ENCODE results near the gene MRTO4. TPM values are rescaled to one million over a fixed set of nuclear protein-coding genes. Genes with fewer than 3 reads are reported as not detected.

The MRTO4 gene
- total and polyA plus RNA-seq, 7 experiments from 2014 or later: 17.1 to 42.3 (median 22.5) TPM

GRCh38 chr1:19205845-19206244, 45.8 kb upstream of the MRTO4 start:
- POLR2A ChIA-PET: interaction anchor here (0.9 to 1.6 kb wide), 3 partner anchors 8 to 26 kb away, joined by 3 to 5 read pairs (median 4); no protein-coding TSS in a partner anchor
- H3K27ac ChIP-seq (ENCODE audit: low read depth, low read length): no peak overlapping the region

GRCh38 chr1:19206947-19207346, 44.7 kb upstream of the MRTO4 start:
- POLR2A ChIA-PET: interaction anchor here (1.1 to 1.6 kb wide), 2 partner anchors 15 to 390 kb away, joined by 4 read pairs; a partner anchor contains a TSS
- no peaks in the 10 kb centered on the region for H3K9me3 ChIP-seq (ENCODE audit: control insufficient read depth in 2 of 3, low read length in 3 of 3)
- DNase-seq (no peak), ATAC-seq (no peak)
- Mint-ChIP-seq H3K27ac (peak overlapping the region in 2 of 9 donors; percentile 3 to 14), H3K27me3 (peaks cover 0 to 2% (median 0%) of the 10 kb centered on the region in 5 donors), H3K36me3 (peaks cover 0 to 12% (median 0%) of the 10 kb centered on the region in 5 donors), H3K9me3 (no peaks in the 10 kb centered on the region), H3K4me3 (peak overlapping the region in 9 of 10 donors; percentile 4 to 60 (median 37)), H3K4me1 (peaks cover 49 to 96% (median 85%) of the 10 kb centered on the region in 7 donors)
- CTCF ChIA-PET: no interaction called here
- H3K27ac ChIP-seq (ENCODE audit: low read depth, low read length): no peak overlapping the region
- peaks cover 24 to 47% of the 10 kb centered on the region in 2 donors for H3K4me1 ChIP-seq (ENCODE audit: control insufficient read depth in 2 of 2, insufficient read depth in 2 of 2, low read length in 2 of 2)
- no peak overlapping the region for H3K4me3 ChIP-seq (ENCODE audit: low read length)
- intact Hi-C loops (cut with micrococcal nuclease): no loop called here
- no peaks in the 10 kb centered on the region for H3K27me3 ChIP-seq (ENCODE audit: control insufficient read depth in 2 of 2, insufficient read depth in 2 of 2, low read length in 2 of 2)
- peaks cover 0 to 4% (median 0%) of the 10 kb centered on the region in 3 experiments for H3K36me3 ChIP-seq (ENCODE audit: control insufficient read depth in 2 of 3, insufficient read depth in 3 of 3, low read length in 3 of 3)

More at GRCh38 chr1:19205845-19206244, 45.8 kb upstream of the MRTO4 start:
- CTCF ChIA-PET: interaction anchor here (0.6 kb wide), 1 partner anchor 52 kb away, joined by 3 read pairs; no protein-coding TSS in a partner anchor
- intact Hi-C loops (cut with micrococcal nuclease): no loop called here
- H3K9me3 ChIP-seq (ENCODE audit: control insufficient read depth in 2 of 3, low read length in 3 of 3): no peaks in the 10 kb centered on the region
- ATAC-seq (no peak), DNase-seq (no peak)
- Mint-ChIP-seq H3K36me3 (peaks cover 0 to 13% (median 0%) of the 10 kb centered on the region in 5 donors), H3K27me3 (peaks cover 0 to 2% (median 0%) of the 10 kb centered on the region in 5 donors), H3K27ac (peak overlapping the region in 4 of 9 donors; percentile 0 to 39 (median 8)), H3K4me3 (peak overlapping the region in 2 of 10 donors; percentile 4 to 24), H3K4me1 (peaks cover 40 to 95% (median 82%) of the 10 kb centered on the region in 7 donors), H3K9me3 (no peaks in the 10 kb centered on the region)
- no peaks in the 10 kb centered on the region for H3K27me3 ChIP-seq (ENCODE audit: control insufficient read depth in 2 of 2, insufficient read depth in 2 of 2, low read length in 2 of 2)
- H3K4me1 ChIP-seq (ENCODE audit: control insufficient read depth in 2 of 2, insufficient read depth in 2 of 2, low read length in 2 of 2): peaks cover 24 to 39% of the 10 kb centered on the region in 2 donors
- no peak overlapping the region for H3K4me3 ChIP-seq (ENCODE audit: low read length)
- H3K36me3 ChIP-seq (ENCODE audit: control insufficient read depth in 2 of 3, insufficient read depth in 3 of 3, low read length in 3 of 3): peaks cover 0 to 15% (median 0%) of the 10 kb centered on the region in 3 experiments

DNA sequence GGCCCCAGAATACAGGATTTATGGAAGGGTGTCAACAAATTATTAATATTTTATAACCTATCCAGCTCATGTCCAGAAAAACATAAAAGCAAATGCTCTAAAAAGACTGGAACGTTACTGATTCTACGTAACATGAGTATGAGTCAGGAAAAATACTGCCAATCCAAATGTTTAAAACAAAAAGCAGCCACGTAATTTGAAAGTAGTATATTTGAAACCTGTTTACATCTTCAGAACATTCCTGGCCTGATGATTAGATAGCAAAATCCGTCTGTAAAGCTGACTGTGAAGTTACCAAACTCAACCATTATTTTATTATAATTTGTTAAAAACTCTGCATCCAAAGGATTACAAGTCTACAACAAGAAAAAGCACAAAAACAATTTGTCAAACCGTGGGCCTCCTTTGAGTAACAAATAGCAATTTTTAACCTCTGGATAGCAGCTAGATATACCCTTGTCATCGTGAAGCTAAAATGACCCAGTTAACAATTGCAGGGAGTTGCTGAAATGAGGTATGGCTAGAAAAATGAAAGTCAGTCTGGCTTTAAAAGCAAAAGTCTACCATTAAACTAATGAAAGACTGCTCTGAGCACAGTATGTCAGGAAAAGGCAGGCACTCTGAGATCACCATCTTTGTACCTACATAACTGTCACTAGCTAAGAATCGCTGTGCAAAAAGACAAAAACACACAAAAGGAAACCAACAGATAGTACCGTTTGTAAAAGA, 42.7 kb upstream of the MRTO4 start:
- H3K27ac Mint-ChIP-seq: peak overlapping the region; percentile 75 to 99 (median 94)
- peaks cover 0 to 4% (median 0%) of the 10 kb centered on the region in 3 experiments for H3K36me3 ChIP-seq (ENCODE audit: control insufficient read depth in 2 of 3, insufficient read depth in 3 of 3, low read length in 3 of 3)
- no peaks in the 10 kb centered on the region for H3K9me3 Mint-ChIP-seq
- H3K27ac ChIP-seq (ENCODE audit: low read depth, low read length): peak overlapping the region; percentile 85
- ChIA-PET CTCF (interaction anchor here (0.7 kb wide), 1 partner anchor 446 kb away, joined by 3 read pairs; no protein-coding TSS in a partner anchor), POLR2A (interaction anchor here (0.6 to 1.6 kb wide), 4 partner anchors 30 to 403 kb away, joined by 3 to 5 read pairs (median 3); no protein-coding TSS in a partner anchor)
- peaks cover 24 to 38% of the 10 kb centered on the region in 2 donors for H3K4me1 ChIP-seq (ENCODE audit: control insufficient read depth in 2 of 2, insufficient read depth in 2 of 2, low read length in 2 of 2)
- peaks cover 0 to 2% (median 0%) of the 10 kb centered on the region in 5 donors for H3K27me3 Mint-ChIP-seq
- H3K27me3 ChIP-seq (ENCODE audit: control insufficient read depth in 2 of 2, insufficient read depth in 2 of 2, low read length in 2 of 2): no peaks in the 10 kb centered on the region
- no peaks in the 10 kb centered on the region for H3K9me3 ChIP-seq (ENCODE audit: control insufficient read depth in 2 of 3, low read length in 3 of 3)
- intact Hi-C loops (cut with micrococcal nuclease): loop anchor here in 1 of 2 donors (2.0 kb wide), 1 partner anchor 28 kb away; no protein-coding TSS in a partner anchor
- peaks cover 57 to 96% (median 86%) of the 10 kb centered on the region in 7 donors for H3K4me1 Mint-ChIP-seq
- DNase-seq (peak in 2 of 9 donors; percentile 4 to 13), ATAC-seq (no peak)
- H3K4me3 Mint-ChIP-seq: peak overlapping the region; percentile 83 to 98 (median 94)
- H3K4me3 ChIP-seq (ENCODE audit: low read length): peak overlapping the region; percentile 60
- H3K36me3 Mint-ChIP-seq: peaks cover 0 to 14% (median 0%) of the 10 kb centered on the region in 5 donors

DNA sequence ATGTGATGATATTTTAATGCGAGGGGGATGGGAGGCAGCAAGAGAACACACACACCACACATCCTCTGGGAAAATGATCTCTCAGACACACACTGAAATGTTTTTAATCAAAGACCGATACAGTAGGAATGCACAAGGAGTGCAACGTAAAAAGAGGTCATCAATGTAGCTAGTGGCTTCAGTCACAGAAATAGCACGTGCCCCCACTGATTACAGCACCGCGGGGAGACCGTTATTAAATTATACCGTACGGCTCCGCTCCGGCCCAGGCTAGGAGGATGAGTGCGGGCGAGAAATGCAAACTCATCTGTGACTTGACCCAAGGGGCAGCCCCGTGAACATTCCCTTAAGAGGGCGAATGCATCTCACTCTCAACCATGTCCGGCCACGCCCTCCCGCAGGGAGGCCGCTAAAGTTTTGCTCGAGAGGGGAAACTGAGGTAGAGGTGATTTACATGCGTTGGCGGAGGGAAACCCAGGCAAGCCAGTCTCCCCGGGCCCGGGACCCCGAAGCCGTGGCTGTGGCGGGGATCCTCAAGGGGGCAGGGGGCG, 42.1 kb upstream of the MRTO4 start:
- intact Hi-C loops (cut with micrococcal nuclease): loop anchor here in 1 of 2 donors (2.0 kb wide), 1 partner anchor 29 kb away; no protein-coding TSS in a partner anchor
- peaks cover 24 to 38% of the 10 kb centered on the region in 2 donors for H3K4me1 ChIP-seq (ENCODE audit: control insufficient read depth in 2 of 2, insufficient read depth in 2 of 2, low read length in 2 of 2)
- ChIA-PET POLR2A (interaction anchor here (0.6 to 1.6 kb wide), 3 partner anchors 111 to 402 kb away, joined by 3 read pairs; no protein-coding TSS in a partner anchor), CTCF (no interaction called here)
- H3K27ac ChIP-seq (ENCODE audit: low read depth, low read length): peak overlapping the region; percentile 85
- no peaks in the 10 kb centered on the region for H3K27me3 ChIP-seq (ENCODE audit: control insufficient read depth in 2 of 2, insufficient read depth in 2 of 2, low read length in 2 of 2)
- DNase-seq: peak in 2 of 9 donors; percentile 2 to 76
- Mint-ChIP-seq H3K36me3 (peaks cover 0 to 15% (median 0%) of the 10 kb centered on the region in 5 donors), H3K4me3 (peak overlapping the region; percentile 83 to 98 (median 94)), H3K27ac (peak overlapping the region; percentile 75 to 99 (median 94)), H3K4me1 (peaks cover 55 to 92% (median 86%) of the 10 kb centered on the region in 7 donors), H3K9me3 (no peaks in the 10 kb centered on the region), H3K27me3 (peaks cover 0 to 2% (median 0%) of the 10 kb centered on the region in 5 donors)
- H3K36me3 ChIP-seq (ENCODE audit: control insufficient read depth in 2 of 3, insufficient read depth in 3 of 3, low read length in 3 of 3): peaks cover 0 to 4% (median 0%) of the 10 kb centered on the region in 3 experiments
- H3K4me3 ChIP-seq (ENCODE audit: low read length): peak overlapping the region; percentile 60
- ATAC-seq: peak; percentile 52
- no peaks in the 10 kb centered on the region for H3K9me3 ChIP-seq (ENCODE audit: control insufficient read depth in 2 of 3, low read length in 3 of 3)

DNA sequence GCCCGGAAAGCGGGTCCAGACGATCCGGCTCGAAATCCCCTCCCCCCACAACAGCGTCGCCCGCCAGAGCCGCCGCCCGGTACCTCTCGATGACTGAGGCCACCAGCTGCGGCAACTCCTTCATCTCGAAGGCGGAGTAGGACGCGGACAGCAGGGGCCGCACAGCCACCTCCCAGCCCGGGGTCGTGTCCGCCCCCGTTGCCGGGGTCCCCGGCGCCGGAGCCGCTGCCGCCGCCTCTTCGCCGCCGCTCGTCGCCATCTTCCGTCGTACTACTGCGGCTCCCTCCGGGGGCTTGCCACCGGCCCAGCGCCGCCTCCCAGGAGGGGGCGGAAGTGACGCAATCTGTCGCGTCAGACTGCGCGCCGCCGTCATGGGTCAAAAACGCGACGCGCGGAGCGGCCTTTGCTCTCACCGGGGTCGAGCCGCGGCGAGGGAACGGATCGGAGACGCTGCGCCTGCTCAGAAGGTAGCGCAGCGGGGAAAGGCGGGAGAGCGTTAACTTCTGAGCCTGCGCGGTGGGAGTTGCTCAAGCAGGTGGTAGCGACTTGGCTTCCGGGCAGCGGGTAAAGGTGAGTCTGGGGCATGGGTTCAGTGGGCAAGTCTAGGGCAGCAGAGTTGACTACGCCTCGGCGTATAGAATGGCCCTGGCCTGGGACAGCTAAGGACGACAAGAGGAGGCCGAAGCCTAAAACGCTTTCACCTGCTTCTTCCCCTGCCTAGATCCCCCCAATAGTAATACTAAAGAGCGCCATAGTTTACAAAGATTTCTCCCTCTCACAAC, 41.4 kb upstream of the MRTO4 start, which contains the start of gene UBR4:
Gene UBR4, minus strand, starts transcription at position 277 of the 782 bp plus-strand sequence. Its CDS starts 18 bp downstream, at position 259.
- Mint-ChIP-seq H3K4me1 (peaks cover 49 to 87% (median 82%) of the 10 kb centered on the region in 7 donors), H3K9me3 (no peaks in the 10 kb centered on the region), H3K27ac (peak within 1 kb of the TSS; percentile 94 to 99 (median 97)), H3K27me3 (peaks cover 0 to 2% (median 0%) of the 10 kb centered on the region in 5 donors), H3K4me3 (peak within 1 kb of the TSS; percentile 83 to 98 (median 94)), H3K36me3 (peaks cover 0 to 15% (median 0%) of the 10 kb centered on the region in 5 donors)
- peaks cover 24 to 38% of the 10 kb centered on the region in 2 donors for H3K4me1 ChIP-seq (ENCODE audit: control insufficient read depth in 2 of 2, insufficient read depth in 2 of 2, low read length in 2 of 2)
- peak within 1 kb of the TSS; percentile 85 for H3K27ac ChIP-seq (ENCODE audit: low read depth, low read length)
- peak within 1 kb of the TSS; percentile 60 for H3K4me3 ChIP-seq (ENCODE audit: low read length)
- CTCF ChIA-PET: interaction anchor here (1.0 kb wide), 1 partner anchor 441 kb away, joined by 3 read pairs; no protein-coding TSS in a partner anchor
- no peaks in the 10 kb centered on the region for H3K9me3 ChIP-seq (ENCODE audit: control insufficient read depth in 2 of 3, low read length in 3 of 3)
- intact Hi-C loops (cut with micrococcal nuclease): loop anchor here (1.0 to 10.0 kb wide), 12 partner anchors 29 to 1297 kb away; partner anchors contain the start of genes ALDH4A1 (in 2 of the 2), EMC1 (in 2 of the 2), MRTO4 (in 2 of the 2) and AKR7A2 (in 1 of the 2)
- ATAC-seq (peak; percentile 95), DNase-seq (peak; percentile 95 to 97 (median 96))
- POLR2A ChIA-PET: interaction anchor here (0.6 to 1.6 kb wide), 6 partner anchors 9 to 302 kb away, joined by 3 to 7 read pairs (median 3); partner anchors contain the start of genes EMC1 and MRTO4
- H3K36me3 ChIP-seq (ENCODE audit: control insufficient read depth in 2 of 3, insufficient read depth in 3 of 3, low read length in 3 of 3): peaks cover 0 to 4% (median 0%) of the 10 kb centered on the region in 3 experiments
- no peaks in the 10 kb centered on the region for H3K27me3 ChIP-seq (ENCODE audit: control insufficient read depth in 2 of 2, insufficient read depth in 2 of 2, low read length in 2 of 2)
